Retinal pigment epithelial cell (primary cell): Measurements from ENCODE around the gene FSTL4.

ENCODE experiments used
- DNase-seq: peaks from one replicate; pipeline ENCODE4 v3.0.0-alpha.2; 2010; ENCODE audit warnings: low read depth
- H3K4me3 ChIP-seq: 2 replicates; pipeline ENCODE4 v1.5.1; 2011; ENCODE audit warnings: mild to moderate bottlenecking, low read length, control low read depth, moderate library complexity
- TF ChIP-seq, protein P1 (sequence below): conservative IDR thresholded peaks from 2 replicates; pipeline ENCODE4 v1.5.1; 2011; ENCODE audit warnings: low read depth, low read length, control low read depth, inconsistent platforms

Gene FSTL4

GRCh38 chr5:133468596-133468995, 143.7 kb downstream of the FSTL4 start:
- TF ChIP-seq, protein P1, sequence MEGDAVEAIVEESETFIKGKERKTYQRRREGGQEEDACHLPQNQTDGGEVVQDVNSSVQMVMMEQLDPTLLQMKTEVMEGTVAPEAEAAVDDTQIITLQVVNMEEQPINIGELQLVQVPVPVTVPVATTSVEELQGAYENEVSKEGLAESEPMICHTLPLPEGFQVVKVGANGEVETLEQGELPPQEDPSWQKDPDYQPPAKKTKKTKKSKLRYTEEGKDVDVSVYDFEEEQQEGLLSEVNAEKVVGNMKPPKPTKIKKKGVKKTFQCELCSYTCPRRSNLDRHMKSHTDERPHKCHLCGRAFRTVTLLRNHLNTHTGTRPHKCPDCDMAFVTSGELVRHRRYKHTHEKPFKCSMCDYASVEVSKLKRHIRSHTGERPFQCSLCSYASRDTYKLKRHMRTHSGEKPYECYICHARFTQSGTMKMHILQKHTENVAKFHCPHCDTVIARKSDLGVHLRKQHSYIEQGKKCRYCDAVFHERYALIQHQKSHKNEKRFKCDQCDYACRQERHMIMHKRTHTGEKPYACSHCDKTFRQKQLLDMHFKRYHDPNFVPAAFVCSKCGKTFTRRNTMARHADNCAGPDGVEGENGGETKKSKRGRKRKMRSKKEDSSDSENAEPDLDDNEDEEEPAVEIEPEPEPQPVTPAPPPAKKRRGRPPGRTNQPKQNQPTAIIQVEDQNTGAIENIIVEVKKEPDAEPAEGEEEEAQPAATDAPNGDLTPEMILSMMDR = no peak
- no peak overlapping the region for H3K4me3 ChIP-seq
- DNase-seq = no peak

GRCh38 chr5:133467826-133468463, 144.4 kb downstream of the FSTL4 start:
- TF ChIP-seq, protein P1 = no peak
- no peak for DNase-seq

DNA sequence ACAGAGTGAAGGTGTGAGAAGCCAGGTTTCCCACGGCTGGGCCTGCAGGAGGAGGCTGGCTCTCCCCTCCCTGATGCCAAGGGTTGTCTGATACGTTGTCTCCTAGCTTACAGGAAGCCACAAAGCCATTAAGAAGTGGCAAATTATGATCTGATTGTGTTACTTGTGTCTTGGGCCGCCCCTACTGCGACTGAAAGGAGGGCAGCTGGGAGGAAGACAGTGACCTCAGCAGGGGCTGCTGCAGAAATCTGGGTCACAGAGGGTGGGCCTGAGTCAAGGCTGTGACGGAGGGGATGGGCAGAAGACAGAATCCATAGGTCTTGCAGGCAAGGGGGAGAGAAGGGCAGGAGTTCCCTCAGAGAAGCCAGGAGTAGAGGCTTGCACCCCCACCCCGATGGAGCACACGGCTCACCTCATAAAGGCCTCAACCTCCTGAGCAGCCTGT, 145.0 kb downstream of the FSTL4 start:
- TF ChIP-seq, protein P1 = no peak
- no peak overlapping the region for H3K4me3 ChIP-seq
- DNase-seq = no peak

More at GRCh38 chr5:133467826-133468463, 144.4 kb downstream of the FSTL4 start:
- H3K4me3 ChIP-seq = no peak overlapping the region

GRCh38 chr5:133466556-133467334, 145.6 kb downstream of the FSTL4 start:
- TF ChIP-seq, protein P1 = no peak

DNA sequence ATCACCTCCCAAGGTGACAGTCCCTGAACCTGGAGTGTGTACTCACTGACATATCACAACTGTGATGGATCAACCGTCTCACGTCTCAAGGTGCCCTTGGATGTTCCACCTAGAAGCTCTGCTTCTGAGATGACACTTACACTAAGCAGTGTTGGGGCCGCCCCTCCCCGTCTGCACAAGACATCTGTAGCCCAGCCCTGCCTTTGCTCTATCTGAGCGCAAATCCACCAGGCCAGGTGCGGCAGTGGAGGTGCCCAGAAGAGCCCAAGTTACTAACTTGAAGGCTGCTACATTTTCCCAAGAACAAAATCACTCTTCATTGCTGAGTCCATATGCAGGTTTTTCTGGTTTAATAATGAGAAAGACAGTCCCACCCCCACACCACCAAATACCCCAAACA, 148.3 kb downstream of the FSTL4 start:
- TF ChIP-seq, protein P1 = no peak

More at GRCh38 chr5:133466556-133467334, 145.6 kb downstream of the FSTL4 start:
- H3K4me3 ChIP-seq = no peak overlapping the region
- DNase-seq = no peak

GRCh38 chr5:133461796-133462516, 150.4 kb downstream of the FSTL4 start:
- no peak overlapping the region for H3K4me3 ChIP-seq
- no peak for DNase-seq
- TF ChIP-seq, protein P1 = no peak

More for the DNA sequence above, 148.3 kb downstream of the FSTL4 start:
- no peak overlapping the region for H3K4me3 ChIP-seq
- DNase-seq = no peak
